HepG2 (cell line): ENCODE data around the gene HOXB4. TPM values are rescaled to one million over a fixed set of nuclear protein-coding genes. Genes with fewer than 3 reads are reported as not detected.

ENCODE experiments used
- ATAC-seq: fragments of 200-7000 bp; cut with Tn5 transposase; 3 replicates; pipeline ENCODE4 v1.9.1; 2020; ENCODE audit warnings: mild to moderate bottlenecking, moderate library complexity
- BruUV-seq: library from RNA; stranded (reverse); fragments of 400-500 nt; replicated peaks from 2 replicates; lab custom pipeline; 2021; lab: Mats Ljungman, UMichigan
- CTCF ChIA-PET: fragments of 300-600 bp; formaldehyde crosslinking; extraction: SDS; loops from one replicate; lab custom pipeline; 2021; ENCODE audit warnings: low total read pairs, inconsistent platforms, low intra/inter-chr PET ratio; lab: Yijun Ruan, JAX
- POLR2A ChIA-PET: fragments of 350-600 bp; sonication (Branson Sonifier 250); formaldehyde crosslinking; loops from one replicate; lab custom pipeline; 2020; ENCODE audit warnings: antibody characterized with exemption, inconsistent platforms; lab: Yijun Ruan, JAX
- DNase-seq: peaks from one replicate; pipeline ENCODE4 v3.0.0-alpha.2; 2015; ENCODE audit warnings: low spot score
- FAIRE-seq: peaks from 3 replicates; lab custom pipeline; 2011; peaks lifted over from hg19 to GRCh38; lab: Jason Lieb, UNC
- H2AFZ ChIP-seq: one replicate; pipeline ENCODE4 v1.6.1; 2011; ENCODE audit warnings: low read length, inconsistent platforms
- H3K27ac ChIP-seq: fragments of 300-600 bp; 3 replicates; pipeline ENCODE4 v1.8.0; 2011; ENCODE audit warnings: mixed run types, mild to moderate bottlenecking, mixed read lengths, low read length, inconsistent platforms; ENCODE audit not compliant: insufficient read depth; ENCODE audit errors: extremely low read length
- H3K27me3 ChIP-seq, 2 experiments: fragments of 200-600 bp in 1 of 2; 2 replicates in 1 of 2; 3 replicates in 1 of 2; pipeline versions ENCODE4 v1.6.0 to v1.8.0; 2011; ENCODE audit warnings: low read length in 2 of 2, mild to moderate bottlenecking in 2 of 2, moderate library complexity in 2 of 2, inconsistent platforms in 1 of 2; ENCODE audit not compliant: insufficient read depth in 2 of 2, control insufficient read depth in 1 of 2
- H3K36me3 ChIP-seq, 2 experiments: fragments of 200-600 bp in 1 of 2; replicated peaks in 1 of 2; 2 replicates in 1 of 2; 3 replicates in 1 of 2; pipeline versions ENCODE4 v1.5.1 to v1.8.0; 2011; ENCODE audit warnings: low read length in 2 of 2, inconsistent platforms in 1 of 2; ENCODE audit not compliant: insufficient read depth in 2 of 2, control insufficient read depth in 1 of 2
- H3K4me1 ChIP-seq: 2 replicates; pipeline ENCODE4 v1.5.1; 2012; ENCODE audit warnings: low read length, inconsistent platforms; ENCODE audit not compliant: insufficient read depth
- H3K4me2 ChIP-seq: 2 replicates; pipeline ENCODE4 v1.6.0; 2011; ENCODE audit warnings: low read depth, low read length, inconsistent platforms
- H3K4me3 ChIP-seq, 3 experiments: fragments of 200-600 bp in 1 of 3; sonication (generic), shearing (Covaris generic) in 1 of 3; replicated peaks in 1 of 3; 2 replicates each; pipeline ENCODE4 v1.5.1; 2011 to 2016; ENCODE audit warnings: low read length in 3 of 3, inconsistent platforms in 2 of 3, low read depth in 2 of 3, mild to moderate bottlenecking in 2 of 3, control low read depth in 1 of 3, mixed read lengths in 1 of 3; ENCODE audit not compliant: insufficient read depth in 1 of 3
- H3K79me2 ChIP-seq: one replicate; pipeline ENCODE4 v1.6.1; 2011; ENCODE audit warnings: low read length, inconsistent platforms; ENCODE audit not compliant: insufficient read depth
- H3K9ac ChIP-seq: 2 replicates; pipeline ENCODE4 v1.6.0; 2011; ENCODE audit warnings: mild to moderate bottlenecking, low read depth, low read length, inconsistent platforms; ENCODE audit not compliant: insufficient read depth
- H3K9me3 ChIP-seq: 2 replicates; pipeline ENCODE4 v1.5.1; 2012; ENCODE audit warnings: mild to moderate bottlenecking, low read length
- H4K20me1 ChIP-seq: 2 replicates; pipeline ENCODE4 v1.6.0; 2011; ENCODE audit warnings: inconsistent platforms, mild to moderate bottlenecking, low read length, moderate library complexity; ENCODE audit not compliant: insufficient read depth
- CREBL2 ChIP-seq: sonication (generic); formaldehyde crosslinking; IDR thresholded peaks from 2 replicates; pipeline ENCODE4 v1.8.1; 2023; ENCODE audit warnings: missing genetic modification reagents, mild to moderate bottlenecking, borderline replicate concordance
- DMAP1 ChIP-seq: IDR thresholded peaks from 2 replicates; pipeline ENCODE4 v1.6.1; 2016
- FOXO4 ChIP-seq: sonication (generic); formaldehyde crosslinking; conservative IDR thresholded peaks from 2 replicates; pipeline ENCODE4 v1.8.1; 2023; ENCODE audit warnings: missing genetic modification reagents
- FOXP1 ChIP-seq, 2 experiments: fragments of 450-650 bp in 1 of 2; IDR thresholded peaks; 2 replicates each; pipeline ENCODE4 v1.6.1; 2017 to 2018; ENCODE audit warnings: antibody characterized with exemption in 1 of 2
- GABPB1 ChIP-seq: IDR thresholded peaks from 2 replicates; pipeline ENCODE4 v1.6.1; 2016; ENCODE audit warnings: mild to moderate bottlenecking, missing genetic modification reagents, moderate library complexity, missing compliant biosample characterization
- HNRNPK ChIP-seq: fragments of 200-400 bp; formaldehyde crosslinking; IDR thresholded peaks from 2 replicates; pipeline ENCODE4 v1.6.1; 2018; ENCODE audit warnings: low read length, low read depth, moderate library complexity, mild to moderate bottlenecking; ENCODE audit not compliant: poor library complexity, severe bottlenecking
- KIAA2018 ChIP-seq: sonication (generic); formaldehyde crosslinking; IDR thresholded peaks from 2 replicates; pipeline ENCODE4 v1.5.0; 2020; ENCODE audit warnings: mild to moderate bottlenecking, missing genetic modification reagents, borderline replicate concordance
- NFYC ChIP-seq: IDR thresholded peaks from 2 replicates; pipeline ENCODE4 v1.6.1; 2016; ENCODE audit warnings: missing genetic modification reagents, missing compliant biosample characterization
- RCOR2 ChIP-seq: IDR thresholded peaks from 2 replicates; pipeline ENCODE4 v1.6.1; 2016; ENCODE audit warnings: missing biosample characterization, missing genetic modification reagents
- SNAPC2 ChIP-seq: sonication (generic); formaldehyde crosslinking; IDR thresholded peaks from 2 replicates; pipeline ENCODE4 v1.8.1; 2022; ENCODE audit warnings: mild to moderate bottlenecking, missing genetic modification reagents
- TRIM24 ChIP-seq: sonication (generic); formaldehyde crosslinking; IDR thresholded peaks from 2 replicates; pipeline ENCODE4 v1.8.0; 2022; ENCODE audit warnings: mild to moderate bottlenecking, missing genetic modification reagents
- TSC22D2 ChIP-seq: sonication (generic); formaldehyde crosslinking; IDR thresholded peaks from 2 replicates; pipeline ENCODE4 v1.5.1; 2020; ENCODE audit warnings: missing genetic modification reagents, mild to moderate bottlenecking, borderline replicate concordance
- ZNF253 ChIP-seq: sonication (generic); formaldehyde crosslinking; IDR thresholded peaks from 2 replicates; pipeline ENCODE4 v1.8.0; 2022; ENCODE audit warnings: mild to moderate bottlenecking, missing genetic modification reagents, borderline replicate concordance
- ZNF3 ChIP-seq: IDR thresholded peaks from 2 replicates; pipeline ENCODE4 v1.7.0; 2017; ENCODE audit warnings: inconsistent platforms
- ZNF326 ChIP-seq: sonication (generic); formaldehyde crosslinking; IDR thresholded peaks from 2 replicates; pipeline ENCODE4 v1.4.0; 2020; ENCODE audit warnings: missing genetic modification reagents, borderline replicate concordance
- ZNF552 ChIP-seq: sonication (generic); formaldehyde crosslinking; IDR thresholded peaks from 2 replicates; pipeline ENCODE4 v1.9.0; 2022; ENCODE audit warnings: missing genetic modification reagents, mild to moderate bottlenecking, borderline replicate concordance
- ZNF891 ChIP-seq: sonication (generic); formaldehyde crosslinking; IDR thresholded peaks from 2 replicates; pipeline ENCODE4 v1.5.0; 2020; ENCODE audit warnings: mild to moderate bottlenecking, missing genetic modification reagents
- WGBS: methylation state at CpG from one replicate; pipeline ENCODE4 v1.1.6; 2017; ENCODE audit warnings: low lambda C conversion rate; 5-methylcytosine and 5-hydroxymethylcytosine counted together
- in situ Hi-C: cut with HindIII; loops from 2 replicates; pipeline ENCODE4 v1.10.0; 2017; ENCODE audit warnings: low pct_unique_long_range_greater_than_20kb; ENCODE audit not compliant: extremely low pct_ligation_motif_present
- intact Hi-C: fragments of 100-400 bp; cut with micrococcal nuclease; formaldehyde crosslinking; loops from one replicate; pipeline ENCODE4 v1.10.0; 2022; ENCODE audit not compliant: unreplicated experiment
- polyA plus RNA-seq, 8 experiments: library from polyadenylated mRNA; depleted of rRNA in 3 of 8; stranded (reverse) in 7 of 8; unstranded in 1 of 8; fragments of >200 nt; fragmentation: Illumina TruSeq in 4 of 8; extraction: Trizol in 4 of 8; gene quantifications; 2 replicates each; pipeline versions ENCODE4 v1.2.1 to v1.2.3, GENCODE V29; 2011 to 2016; ENCODE audit warnings: low read depth in 4 of 8, missing spikeins in 1 of 8, mixed read lengths in 1 of 8; ENCODE audit not compliant: insufficient read depth in 1 of 8
- total RNA-seq, 5 experiments: library from RNA; depleted of rRNA; stranded (reverse); fragments of >200 nt; fragmentation: Illumina TruSeq; extraction: Trizol; gene quantifications; 2 replicates each; pipeline ENCODE4 v1.2.3, GENCODE V29; 2016; ENCODE audit warnings: low read depth in 1 of 5

The HOXB4 gene
- total and polyA plus RNA-seq, 2 of the 13 experiments (the other 11 are each of a cell fraction or from before 2014, with no cell fraction given), result not detected

- Histone ChIP-seq H3K27me3 (peaks cover 30 to 90% of the 10 kb centered on the region in 2 experiments), H3K4me3 (no peak overlapping the region), H3K27ac (no peak overlapping the region), H3K9ac (no peak overlapping the region), H3K79me2 (no peaks in the 10 kb centered on the region), H3K4me2 (no peak overlapping the region), H3K9me3 (no peaks in the 10 kb centered on the region), H4K20me1 (0 out of 2 replicates have a peak, but pooled peaks cover 3% of the 10 kb centered on the region), H3K4me1 (no peaks in the 10 kb centered on the region), H3K36me3 (no peaks in the 10 kb centered on the region), H2AFZ (no peak overlapping the region)
- POLR2A ChIA-PET, result no interaction called here
- WGBS, result under 1% methylated on average over 8 of the region's 8 CpGs
- BruUV-seq, result no TSS peak
- in situ Hi-C loops (no loop called here), intact Hi-C loops (no loop called here)
- no peak for ATAC-seq
- no peak for DNase-seq
- CTCF ChIA-PET, result no interaction called here
- no peak for FAIRE-seq
- TF ChIP-seq NFYC (CRISPR knock-in tag), result no peak
- TF ChIP-seq GABPB1 (CRISPR knock-in tag), result no peak
- TF ChIP-seq TSC22D2 (CRISPR knock-in tag), result no peak
- no peak for TF ChIP-seq HNRNPK
- no peak for TF ChIP-seq KIAA2018
- TF ChIP-seq RCOR2 (CRISPR knock-in tag), result no peak
- no peak for TF ChIP-seq FOXP1 (IDR thresholded peaks at IDR 0.05)
- TF ChIP-seq FOXP1 (CRISPR knock-in tag; IDR thresholded peaks at IDR 0.05), result no peak
- no peak for TF ChIP-seq DMAP1 (CRISPR knock-in tag)
- no peak for TF ChIP-seq ZNF891 (CRISPR knock-in tag)
- TF ChIP-seq ZNF326, result no peak
- TF ChIP-seq SNAPC2 (CRISPR knock-in tag), result no peak
- TF ChIP-seq ZNF253 (CRISPR knock-in tag), result no peak
- TF ChIP-seq CREBL2 (CRISPR knock-in tag), result no peak
- no peak for TF ChIP-seq ZNF552
- no peak for TF ChIP-seq FOXO4 (CRISPR knock-in tag)
- no peak for TF ChIP-seq ZNF3 (CRISPR knock-in tag)
- TF ChIP-seq TRIM24, result no peak
Observed at GRCh38 chr17:48574505-48575065, 3.6 kb downstream of the HOXB4 start.
